Left lung (tissue), 10 donors: ENCODE data around the gene LIN37. TPM values are rescaled to one million over a fixed set of nuclear protein-coding genes. Genes with fewer than 3 reads are reported as not detected.

Experiments used
- ATAC-seq: fragments of 200-7000 bp; cut with Tn5 transposase; one replicate; pipeline ENCODE4 v1.9.1; 2020; ENCODE audit warnings: moderate library complexity
- DNase-seq, 4 donors: peaks; one replicate each; pipeline ENCODE4 v3.0.0-alpha.2; 2013 to 2020
- H3K27ac ChIP-seq, 2 donors: fragments of 200-600 bp; sonication (generic) in 1 of 2; one replicate each; pipeline versions ENCODE4 v1.5.0 to v1.8.0; 2020 to 2021
- H3K27me3 ChIP-seq, 2 donors: fragments of 200-600 bp; sonication (generic) in 1 of 2; one replicate each; pipeline versions ENCODE4 v1.5.0 to v1.8.0; 2020 to 2021
- H3K36me3 ChIP-seq, 2 donors: fragments of 200-600 bp; sonication (generic) in 1 of 2; one replicate each; pipeline versions ENCODE4 v1.5.0 to v1.8.0; 2020 to 2021
- H3K4me1 ChIP-seq, 2 donors: fragments of 200-600 bp; one replicate each; pipeline ENCODE4 v1.8.0; 2021
- H3K4me3 ChIP-seq, 2 donors: fragments of 200-600 bp; sonication (generic) in 1 of 2; one replicate each; pipeline versions ENCODE4 v1.5.0 to v1.8.0; 2020 to 2021; ENCODE audit warnings: mild to moderate bottlenecking in 1 of 2
- H3K9me3 ChIP-seq, 2 donors: fragments of 200-600 bp; sonication (generic) in 1 of 2; one replicate each; pipeline versions ENCODE4 v1.5.0 to v1.8.0; 2020 to 2021
- intact Hi-C, 2 donors: fragments of 100-400 bp; cut with DNase I; formaldehyde crosslinking; loops; one replicate each; pipeline versions ENCODE4 v1.11.2 to v1.14.2; 2022
- polyA plus RNA-seq, 6 donors: library from polyadenylated mRNA; unstranded; fragments of 120-200 nt; gene quantifications; one replicate each; pipeline ENCODE4 v1.2.1, GENCODE V29; 2013; ENCODE audit not compliant: insufficient read length in 6 of 6
- total RNA-seq, 2 donors: library from RNA; stranded (reverse); fragmentation: NEBNext Ultra II Directional; extraction: Animal tissue kit (Norgen Biotek cat#: 25700); gene quantifications; one replicate each; pipeline ENCODE4 v1.2.1, GENCODE V29; 2021
- TF ChIP-seq, protein P1 (sequence below), 2 donors: fragments of 200-600 bp; sonication (generic) in 1 of 2; IDR thresholded peaks; one replicate each; pipeline versions ENCODE4 v1.5.0 to v1.8.0; 2021; ENCODE audit warnings: antibody characterized with exemption in 2 of 2
- donor health status: DM: no; HTN: yes; CAD: no.
- donor health status: DM: no; HTN: no; CAD: no.

LIN37 gene
- total and polyA plus RNA-seq, 8 donors, result 6.6 to 14.5 (median 11.8) TPM

DNA sequence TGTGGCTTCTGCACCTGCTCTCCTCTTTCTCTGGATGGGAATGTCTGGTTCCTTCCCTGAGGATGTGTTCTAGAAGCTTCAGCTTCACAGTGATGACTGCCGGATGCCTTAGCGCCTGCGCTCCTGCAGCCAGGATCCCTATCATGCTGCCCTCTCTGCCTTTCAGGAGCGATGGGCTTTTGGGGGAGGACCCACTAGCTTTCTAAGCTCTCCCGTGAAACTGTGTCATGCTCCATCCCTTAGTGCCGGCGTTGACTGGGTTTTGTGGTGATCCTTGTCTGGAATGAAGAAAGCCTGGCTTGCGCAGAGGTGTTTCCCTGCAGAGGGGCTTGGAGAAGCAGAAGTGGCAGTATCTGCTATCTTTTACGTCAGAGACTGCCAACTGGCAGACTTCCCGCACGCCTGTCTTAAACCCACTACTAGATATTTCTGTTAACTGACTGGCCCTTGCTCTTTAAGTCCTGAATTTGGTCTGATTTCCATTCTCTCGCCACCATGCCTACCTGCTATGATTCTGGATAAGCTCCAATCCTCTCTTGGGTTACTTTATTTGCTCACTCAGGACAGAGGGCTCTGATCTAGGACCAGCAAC lies 34.4 kb upstream of the LIN37 start:
- Histone ChIP-seq H3K9me3 (no peaks in the 10 kb centered on the region), H3K4me3 (no peak overlapping the region), H3K27ac (no peak overlapping the region), H3K4me1 (peaks cover 11 to 24% of the 10 kb centered on the region in 2 donors), H3K27me3 (peaks cover 0 to 14% of the 10 kb centered on the region in 2 donors), H3K36me3 (no peaks in the 10 kb centered on the region)
- DNase-seq, result no peak
- TF ChIP-seq, protein P1, sequence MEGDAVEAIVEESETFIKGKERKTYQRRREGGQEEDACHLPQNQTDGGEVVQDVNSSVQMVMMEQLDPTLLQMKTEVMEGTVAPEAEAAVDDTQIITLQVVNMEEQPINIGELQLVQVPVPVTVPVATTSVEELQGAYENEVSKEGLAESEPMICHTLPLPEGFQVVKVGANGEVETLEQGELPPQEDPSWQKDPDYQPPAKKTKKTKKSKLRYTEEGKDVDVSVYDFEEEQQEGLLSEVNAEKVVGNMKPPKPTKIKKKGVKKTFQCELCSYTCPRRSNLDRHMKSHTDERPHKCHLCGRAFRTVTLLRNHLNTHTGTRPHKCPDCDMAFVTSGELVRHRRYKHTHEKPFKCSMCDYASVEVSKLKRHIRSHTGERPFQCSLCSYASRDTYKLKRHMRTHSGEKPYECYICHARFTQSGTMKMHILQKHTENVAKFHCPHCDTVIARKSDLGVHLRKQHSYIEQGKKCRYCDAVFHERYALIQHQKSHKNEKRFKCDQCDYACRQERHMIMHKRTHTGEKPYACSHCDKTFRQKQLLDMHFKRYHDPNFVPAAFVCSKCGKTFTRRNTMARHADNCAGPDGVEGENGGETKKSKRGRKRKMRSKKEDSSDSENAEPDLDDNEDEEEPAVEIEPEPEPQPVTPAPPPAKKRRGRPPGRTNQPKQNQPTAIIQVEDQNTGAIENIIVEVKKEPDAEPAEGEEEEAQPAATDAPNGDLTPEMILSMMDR (IDR thresholded peaks at IDR 0.05), result no peak
- ATAC-seq, result no peak
- intact Hi-C loops, result no loop called here

DNA sequence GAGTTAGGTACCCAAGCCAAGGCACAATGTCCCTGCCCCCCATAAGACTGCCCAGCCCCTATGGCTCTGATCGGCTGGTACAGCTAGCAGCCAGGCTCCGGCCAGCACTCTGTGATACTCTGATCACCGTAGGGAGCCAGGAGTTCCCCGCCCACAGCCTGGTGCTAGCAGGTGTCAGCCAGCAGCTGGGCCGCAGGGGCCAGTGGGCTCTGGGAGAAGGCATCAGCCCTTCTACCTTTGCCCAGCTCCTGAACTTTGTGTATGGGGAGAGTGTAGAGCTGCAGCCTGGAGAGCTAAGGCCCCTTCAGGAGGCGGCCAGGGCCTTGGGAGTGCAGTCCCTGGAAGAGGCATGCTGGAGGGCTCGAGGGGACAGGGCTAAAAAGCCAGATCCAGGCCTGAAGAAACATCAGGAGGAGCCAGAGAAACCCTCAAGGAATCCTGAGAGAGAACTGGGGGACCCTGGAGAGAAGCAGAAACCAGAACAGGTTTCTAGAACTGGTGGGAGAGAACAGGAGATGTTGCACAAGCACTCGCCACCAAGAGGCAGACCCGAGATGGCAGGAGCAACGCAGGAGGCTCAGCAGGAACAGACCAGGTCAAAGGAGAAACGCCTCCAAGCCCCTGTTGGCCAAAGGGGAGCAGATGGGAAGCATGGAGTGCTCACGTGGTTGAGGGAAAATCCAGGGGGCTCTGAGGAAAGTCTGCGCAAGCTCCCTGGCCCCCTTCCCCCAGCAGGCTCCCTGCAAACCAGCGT lies 33.6 kb upstream of the LIN37 start:
- peaks cover 12 to 32% of the 10 kb centered on the region in 2 donors for H3K4me1 ChIP-seq
- peaks cover 0 to 3% of the 10 kb centered on the region in 2 donors for H3K36me3 ChIP-seq
- intact Hi-C loops, result no loop called here
- no peak overlapping the region for H3K4me3 ChIP-seq
- DNase-seq (no peak), ATAC-seq (no peak)
- no peak overlapping the region for H3K27ac ChIP-seq
- no peaks in the 10 kb centered on the region for H3K9me3 ChIP-seq
- TF ChIP-seq, protein P1 (IDR thresholded peaks at IDR 0.05), result no peak
- peaks cover 0 to 10% of the 10 kb centered on the region in 2 donors for H3K27me3 ChIP-seq

DNA sequence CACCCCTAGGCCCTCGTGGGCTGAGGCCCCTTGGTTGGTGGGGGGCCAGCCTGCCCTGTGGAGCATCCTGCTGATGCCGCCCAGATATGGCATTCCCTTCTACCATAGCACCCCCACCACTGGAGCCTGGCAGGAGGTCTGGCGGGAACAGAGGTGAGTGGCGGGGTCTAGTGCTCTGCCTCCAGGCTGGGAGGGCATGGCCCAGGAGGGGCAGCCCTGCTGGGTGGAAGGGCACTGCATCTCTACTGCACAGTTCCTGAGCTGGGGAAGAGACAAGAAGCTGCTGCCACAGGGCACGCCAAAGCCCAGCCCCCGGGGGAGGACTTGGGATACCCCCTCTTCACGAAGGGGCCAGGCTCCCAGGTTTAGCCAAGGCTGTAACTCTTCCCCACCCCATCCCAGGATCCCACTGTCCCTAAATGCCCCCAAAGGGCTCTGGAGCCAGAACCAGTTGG lies 33.0 kb upstream of the LIN37 start:
- no peak for ATAC-seq
- peaks cover 0 to 9% of the 10 kb centered on the region in 2 donors for H3K36me3 ChIP-seq
- no peak for DNase-seq
- no peak overlapping the region for H3K27ac ChIP-seq
- peaks cover 0 to 4% of the 10 kb centered on the region in 2 donors for H3K27me3 ChIP-seq
- H3K4me3 ChIP-seq, result peak overlapping the region in 1 of 2 donors; percentile 95
- H3K9me3 ChIP-seq, result no peaks in the 10 kb centered on the region
- H3K4me1 ChIP-seq, result peaks cover 12 to 37% of the 10 kb centered on the region in 2 donors
- intact Hi-C loops, result no loop called here
- TF ChIP-seq, protein P1 (IDR thresholded peaks at IDR 0.05), result no peak

DNA sequence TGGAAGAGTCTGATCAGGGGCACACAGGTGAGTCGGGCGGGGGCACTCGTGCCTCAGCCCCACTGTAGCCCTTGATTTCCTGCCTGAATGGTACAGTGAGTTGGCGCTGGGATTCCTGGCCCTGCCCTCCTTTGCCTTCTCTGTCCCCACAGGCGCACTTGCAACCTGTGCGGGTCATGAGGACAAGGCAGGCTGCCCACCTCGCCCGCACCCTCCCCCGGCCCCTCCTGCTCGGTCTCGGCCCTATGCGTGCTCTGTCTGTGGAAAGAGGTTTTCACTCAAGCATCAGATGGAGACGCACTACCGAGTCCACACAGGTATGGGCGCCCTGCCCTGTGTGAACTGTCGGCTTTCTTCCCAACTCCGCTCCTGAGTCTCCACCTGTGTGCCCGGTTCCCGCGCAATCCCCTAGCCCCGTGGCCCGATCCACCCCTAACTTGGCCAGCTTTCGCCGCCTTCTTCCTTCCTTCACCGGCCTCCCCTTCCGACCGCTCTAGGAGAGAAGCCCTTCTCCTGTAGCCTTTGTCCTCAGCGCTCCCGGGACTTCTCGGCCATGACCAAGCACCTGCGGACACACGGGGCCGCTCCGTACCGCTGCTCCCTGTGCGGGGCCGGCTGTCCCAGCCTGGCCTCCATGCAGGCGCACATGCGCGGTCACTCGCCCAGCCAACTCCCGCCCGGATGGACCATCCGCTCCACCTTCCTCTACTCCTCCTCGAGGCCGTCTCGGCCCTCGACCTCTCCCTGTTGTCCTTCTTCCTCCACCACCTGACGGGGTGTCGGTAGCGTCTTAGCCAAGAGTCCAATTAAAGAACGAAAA lies 32.2 kb upstream of the LIN37 start:
- Histone ChIP-seq H3K27ac (peak overlapping the region; percentile 83 to 90), H3K4me3 (peak overlapping the region; percentile 58 to 95), H3K9me3 (no peaks in the 10 kb centered on the region), H3K4me1 (peaks cover 12 to 37% of the 10 kb centered on the region in 2 donors), H3K27me3 (no peaks in the 10 kb centered on the region), H3K36me3 (peaks cover 0 to 17% of the 10 kb centered on the region in 2 donors)
- TF ChIP-seq, protein P1 (IDR thresholded peaks at IDR 0.05), result no peak
- intact Hi-C loops, result no loop called here
- DNase-seq (peak in 2 of 4 donors; percentile 72 to 92), ATAC-seq (peak; percentile 47)
